Stimulated activated naive B cell treated with anti-CD40 and anti-IgM and Interleukin-4, amounts not matched to agents 10 μg/mL and 1 μg/mL and 100 μg/mL, for 72 hours (primary cell): ENCODE measurements around the gene SLC36A3.
A peak's percentile ranks its signal among the peaks of the same experiment; 100 is the strongest.

Experiments
- ATAC-seq, 2 donors: fragments of 150-1000 bp; cut with Tn5 transposase; replicated peaks; 2 replicates each; pipeline ENCODE4 v1.10.0; 2021; ENCODE audit warnings: moderate library complexity in 1 of 2
- DNase-seq: peaks from one replicate; pipeline ENCODE4 v3.0.0; 2021
- H3K27ac Mint-ChIP-seq: one replicate; pipeline ENCODE4 v1.8.0; 2022; ENCODE audit warnings: mild to moderate bottlenecking, mixed read lengths
- H3K27me3 Mint-ChIP-seq, 2 donors: one replicate each; pipeline ENCODE4 v1.8.0; 2022; ENCODE audit warnings: mixed read lengths in 2 of 2
- H3K36me3 Mint-ChIP-seq, 2 donors: one replicate each; pipeline ENCODE4 v1.8.0; 2022; ENCODE audit warnings: mixed read lengths in 2 of 2, mild to moderate bottlenecking in 1 of 2
- H3K4me1 Mint-ChIP-seq, 2 donors: one replicate each; pipeline ENCODE4 v1.8.0; 2022; ENCODE audit warnings: mixed read lengths in 2 of 2, mild to moderate bottlenecking in 1 of 2
- H3K4me3 Mint-ChIP-seq, 2 donors: one replicate each; pipeline ENCODE4 v1.8.0; 2022; ENCODE audit warnings: mild to moderate bottlenecking in 2 of 2, mixed read lengths in 2 of 2, moderate library complexity in 1 of 2
- H3K9me3 Mint-ChIP-seq, 2 donors: one replicate each; pipeline ENCODE4 v1.8.0; 2022; ENCODE audit warnings: mixed read lengths in 2 of 2, mild to moderate bottlenecking in 1 of 2

SLC36A3 gene

DNA sequence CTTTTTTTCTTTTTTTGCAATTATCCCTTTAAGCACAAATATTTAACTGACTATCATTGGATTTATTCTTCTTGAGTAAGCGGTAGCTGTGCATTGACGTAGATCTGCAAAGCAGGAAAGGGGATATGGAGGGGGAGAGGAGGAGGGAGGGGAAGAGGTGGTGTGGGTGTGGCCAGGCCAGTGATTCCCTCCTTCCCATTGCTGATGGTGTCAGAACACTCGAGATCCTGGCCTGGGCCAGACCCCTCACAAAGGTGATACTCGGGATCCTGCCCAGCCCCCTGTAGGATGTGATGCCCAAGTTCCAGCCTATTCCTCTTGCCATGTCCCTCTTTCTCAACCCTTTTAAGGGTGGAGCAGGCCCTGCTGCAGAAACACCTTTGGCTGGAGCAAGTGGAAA is 9.9 kb downstream of the SLC36A3 start:
- Mint-ChIP-seq H3K9me3 (no peaks in the 10 kb centered on the region), H3K27ac (no peak overlapping the region), H3K4me1 (peaks cover 7 to 23% of the 10 kb centered on the region in 2 donors), H3K27me3 (no peaks in the 10 kb centered on the region), H3K4me3 (no peak overlapping the region), H3K36me3 (no peaks in the 10 kb centered on the region)
- DNase-seq (no peak), ATAC-seq (no peak)

DNA sequence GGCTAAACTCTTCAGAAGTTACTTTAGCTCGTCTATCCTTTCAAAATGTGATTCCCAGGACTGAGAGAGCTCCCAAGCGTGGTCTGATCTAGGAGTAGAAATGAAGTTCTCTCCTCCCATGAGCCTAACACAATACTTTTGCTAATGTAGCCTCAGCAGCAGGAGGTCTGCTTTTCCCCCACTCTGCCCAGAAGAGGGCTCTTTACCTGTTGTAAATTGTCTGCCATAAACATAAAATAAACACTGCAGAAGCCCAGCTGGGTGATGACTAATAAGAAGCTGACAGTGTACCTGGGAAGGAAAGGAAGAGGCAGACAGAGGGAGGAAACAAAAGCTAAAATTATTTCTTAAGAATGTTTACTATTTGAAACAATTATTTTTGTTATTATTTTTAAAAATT is 15.4 kb downstream of the SLC36A3 start:
- no peaks in the 10 kb centered on the region for H3K9me3 Mint-ChIP-seq
- H3K27ac Mint-ChIP-seq, result no peak overlapping the region
- H3K27me3 Mint-ChIP-seq, result no peaks in the 10 kb centered on the region
- ATAC-seq (peak; percentile 31 to 38), DNase-seq (no peak)
- peaks cover 0 to 3% of the 10 kb centered on the region in 2 donors for H3K36me3 Mint-ChIP-seq
- no peak overlapping the region for H3K4me3 Mint-ChIP-seq
- peaks cover 2 to 10% of the 10 kb centered on the region in 2 donors for H3K4me1 Mint-ChIP-seq

DNA sequence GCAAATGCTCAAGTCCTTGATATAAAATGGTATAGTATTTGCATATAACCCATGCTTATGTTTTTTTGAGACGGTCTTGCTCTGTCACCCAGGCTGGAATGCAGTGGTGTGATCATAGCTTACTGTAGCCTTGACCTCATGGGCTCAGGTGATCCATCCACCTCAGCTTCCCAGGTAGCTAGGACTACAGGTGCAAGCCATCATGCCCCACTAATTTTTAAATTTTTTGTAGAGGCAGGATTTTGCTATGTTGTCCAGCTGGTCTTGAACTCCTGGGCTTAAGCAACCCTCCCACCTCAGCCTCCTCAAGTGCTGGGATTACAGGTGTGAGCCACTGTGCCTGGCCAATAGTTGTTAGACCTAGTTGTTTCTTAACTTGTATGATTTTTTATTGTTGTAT is 17.3 kb downstream of the SLC36A3 start:
- Mint-ChIP-seq H3K27ac (no peak overlapping the region), H3K4me1 (peaks cover 2 to 10% of the 10 kb centered on the region in 2 donors), H3K36me3 (peaks cover 1 to 3% of the 10 kb centered on the region in 2 donors), H3K9me3 (no peaks in the 10 kb centered on the region), H3K27me3 (no peaks in the 10 kb centered on the region), H3K4me3 (no peak overlapping the region)
- DNase-seq, result no peak
- ATAC-seq, result no peak

DNA sequence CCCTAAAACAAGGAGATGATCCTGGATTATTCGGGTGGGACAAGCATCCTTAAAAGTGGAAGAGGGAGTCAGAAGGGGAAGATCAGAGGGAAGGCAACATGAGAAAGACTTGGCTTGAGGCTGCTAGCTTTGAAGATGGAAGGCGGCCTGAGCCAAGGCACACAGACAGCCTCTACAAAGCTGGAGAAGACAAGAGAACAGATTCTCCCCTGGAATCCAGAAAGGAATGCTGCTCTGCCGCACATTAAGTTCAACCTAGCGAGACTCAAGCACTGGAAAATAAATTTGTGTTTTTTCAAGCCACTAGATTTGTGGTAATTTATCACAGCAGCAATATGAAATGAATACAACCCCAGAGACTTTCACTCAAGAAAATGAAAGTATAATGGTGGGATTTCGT is 17.9 kb downstream of the SLC36A3 start:
- no peak overlapping the region for H3K4me3 Mint-ChIP-seq
- no peak for ATAC-seq
- no peak overlapping the region for H3K27ac Mint-ChIP-seq
- H3K27me3 Mint-ChIP-seq, result no peaks in the 10 kb centered on the region
- peaks cover 2 to 10% of the 10 kb centered on the region in 2 donors for H3K4me1 Mint-ChIP-seq
- H3K36me3 Mint-ChIP-seq, result peaks cover 1 to 3% of the 10 kb centered on the region in 2 donors
- H3K9me3 Mint-ChIP-seq, result no peaks in the 10 kb centered on the region
- no peak for DNase-seq

DNA sequence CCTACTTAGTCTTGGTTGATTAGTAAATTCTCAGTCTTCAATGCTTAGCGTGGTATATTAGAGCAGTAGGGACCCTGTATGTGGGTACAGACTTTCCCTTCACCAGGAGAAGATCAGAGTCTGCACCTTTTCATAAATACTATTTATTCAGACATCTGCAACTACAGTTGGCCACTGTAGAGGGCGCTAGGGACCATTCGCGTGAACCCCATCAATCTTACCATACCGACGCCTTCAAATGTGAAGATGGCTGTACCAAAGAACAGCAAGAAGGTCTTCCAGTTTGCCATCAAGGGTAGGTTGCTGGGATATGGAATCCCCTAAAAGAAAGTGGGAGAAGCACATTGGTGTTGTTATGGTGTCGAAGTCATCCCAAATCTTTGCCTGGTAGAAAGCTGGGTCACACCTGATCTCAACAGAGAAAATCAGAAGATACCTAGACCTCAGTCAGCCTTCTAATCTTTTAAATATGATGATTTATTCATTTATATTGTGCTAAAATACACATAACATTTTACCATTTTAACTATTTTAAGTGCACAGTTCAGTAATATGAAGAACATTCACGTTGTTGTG is 19.1 kb downstream of the SLC36A3 start:
- peaks cover 3 to 8% of the 10 kb centered on the region in 2 donors for H3K36me3 Mint-ChIP-seq
- no peaks in the 10 kb centered on the region for H3K27me3 Mint-ChIP-seq
- H3K4me1 Mint-ChIP-seq, result peaks cover 2 to 10% of the 10 kb centered on the region in 2 donors
- no peak overlapping the region for H3K4me3 Mint-ChIP-seq
- no peaks in the 10 kb centered on the region for H3K9me3 Mint-ChIP-seq
- H3K27ac Mint-ChIP-seq, result no peak overlapping the region
- ATAC-seq (no peak), DNase-seq (no peak)

DNA sequence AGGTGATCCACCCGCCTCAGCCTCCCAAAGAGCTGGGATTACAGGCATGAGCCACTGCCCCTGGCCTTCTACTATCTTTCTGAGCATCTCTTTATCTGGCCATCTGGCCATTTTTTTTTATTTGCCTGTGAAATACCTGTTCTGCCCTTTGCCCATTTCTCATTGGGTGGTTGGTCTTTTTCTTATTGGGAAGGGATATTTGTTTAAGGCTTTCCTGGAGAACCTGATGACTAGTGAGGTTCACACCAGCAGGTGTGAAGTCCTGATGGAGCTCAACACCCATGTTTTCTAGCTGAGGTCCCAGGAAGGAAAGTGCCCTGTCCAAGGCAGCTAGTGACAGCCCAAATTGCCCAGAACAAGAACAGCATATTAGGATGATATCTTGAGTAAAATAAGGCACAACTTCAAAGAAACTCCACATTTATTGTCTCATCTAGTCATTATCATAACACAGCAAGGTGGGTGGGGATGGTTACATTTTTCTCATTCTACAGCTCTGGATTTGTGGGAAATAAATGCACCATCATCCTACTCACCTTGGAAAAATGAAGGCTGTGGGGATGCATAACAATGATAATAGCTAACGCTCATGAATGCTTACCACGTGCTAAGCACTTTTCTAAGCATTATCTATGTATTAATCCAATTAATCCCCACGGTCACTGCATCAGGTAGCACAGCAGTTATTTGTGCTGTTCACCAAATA is 20.3 kb downstream of the SLC36A3 start:
- Mint-ChIP-seq H3K27me3 (no peaks in the 10 kb centered on the region), H3K4me1 (peaks cover 5 to 10% of the 10 kb centered on the region in 2 donors), H3K9me3 (no peaks in the 10 kb centered on the region), H3K27ac (no peak overlapping the region), H3K36me3 (peaks cover 3 to 12% of the 10 kb centered on the region in 2 donors), H3K4me3 (no peak overlapping the region)
- DNase-seq (no peak), ATAC-seq (no peak)

DNA sequence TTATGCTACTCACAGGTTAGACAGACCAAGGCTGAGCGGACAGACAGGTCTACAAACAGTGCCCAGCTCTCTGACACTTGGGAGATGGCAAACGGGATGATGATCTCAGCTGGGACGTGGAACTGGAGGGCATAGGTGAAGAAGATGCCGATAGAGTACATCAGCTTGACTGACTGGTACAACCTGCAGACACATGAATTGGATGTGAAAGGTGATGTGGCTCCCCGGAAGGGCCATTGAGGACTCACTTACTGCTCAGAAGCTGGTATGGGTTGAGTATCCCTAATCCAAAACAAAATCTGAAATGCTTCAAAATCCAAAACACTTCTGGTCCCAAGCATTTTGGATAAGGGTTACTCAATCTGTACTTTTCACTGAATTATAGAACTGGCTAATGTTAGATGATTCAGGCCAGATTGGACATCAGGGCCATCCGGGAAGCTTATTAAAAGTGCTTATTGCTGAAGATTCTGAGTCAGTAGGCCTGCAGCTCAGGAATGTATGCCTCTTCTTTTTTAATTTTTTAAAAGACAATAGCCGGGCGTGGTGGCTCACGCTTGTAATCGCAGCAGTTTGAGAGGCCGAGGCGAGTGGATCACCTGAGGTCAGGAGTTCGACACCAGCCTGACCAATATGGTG is 22.4 kb downstream of the SLC36A3 start:
- H3K27ac Mint-ChIP-seq, result no peak overlapping the region
- H3K36me3 Mint-ChIP-seq, result peaks cover 3 to 14% of the 10 kb centered on the region in 2 donors
- no peak overlapping the region for H3K4me3 Mint-ChIP-seq
- no peaks in the 10 kb centered on the region for H3K27me3 Mint-ChIP-seq
- H3K9me3 Mint-ChIP-seq, result no peaks in the 10 kb centered on the region
- peaks cover 5 to 10% of the 10 kb centered on the region in 2 donors for H3K4me1 Mint-ChIP-seq
- DNase-seq (no peak), ATAC-seq (no peak)

DNA sequence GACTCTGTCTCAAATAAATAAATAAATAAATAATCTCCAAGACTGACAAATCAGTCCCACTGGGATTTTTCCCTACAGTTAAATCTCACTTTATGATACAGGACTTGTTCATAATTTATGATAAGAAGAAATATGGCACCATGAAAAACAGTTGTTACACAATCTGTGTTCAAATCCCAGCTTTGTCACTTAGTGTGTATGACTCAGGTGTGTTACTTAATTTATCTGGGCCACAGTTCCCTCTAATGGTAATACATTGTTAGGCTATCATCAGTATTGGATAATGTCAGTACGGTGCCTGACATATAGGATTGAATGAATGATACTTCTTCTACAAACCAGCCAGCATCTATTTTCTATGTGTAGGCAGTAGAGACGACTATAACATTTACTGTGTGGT is 23.1 kb downstream of the SLC36A3 start:
- Mint-ChIP-seq H3K4me1 (peaks cover 5 to 10% of the 10 kb centered on the region in 2 donors), H3K27ac (no peak overlapping the region), H3K9me3 (no peaks in the 10 kb centered on the region), H3K36me3 (peaks cover 3 to 16% of the 10 kb centered on the region in 2 donors), H3K27me3 (no peaks in the 10 kb centered on the region), H3K4me3 (no peak overlapping the region)
- DNase-seq (no peak), ATAC-seq (no peak)

DNA sequence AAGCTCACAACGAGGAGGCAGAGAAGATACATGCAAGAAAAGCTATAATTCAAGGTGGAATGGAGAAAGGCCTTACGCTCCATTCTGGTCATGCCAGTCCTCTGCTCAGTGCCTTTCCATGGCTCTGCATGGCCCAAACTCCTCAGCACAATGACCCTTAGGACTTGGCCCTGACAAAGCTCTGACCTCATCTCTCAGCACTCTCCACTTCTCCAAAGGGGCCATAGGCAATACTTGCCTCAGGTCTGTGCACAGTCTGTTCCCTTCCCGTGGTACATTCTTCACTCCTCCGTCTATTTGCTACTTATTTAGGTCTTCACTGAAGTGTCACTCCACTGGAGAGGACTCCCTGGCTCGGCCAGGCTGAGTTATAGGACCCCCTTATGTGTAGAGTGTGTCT is 24.7 kb downstream of the SLC36A3 start:
- DNase-seq (no peak), ATAC-seq (no peak)
- H3K36me3 Mint-ChIP-seq, result peaks cover 3 to 13% of the 10 kb centered on the region in 2 donors
- H3K27me3 Mint-ChIP-seq, result no peaks in the 10 kb centered on the region
- no peaks in the 10 kb centered on the region for H3K9me3 Mint-ChIP-seq
- H3K4me3 Mint-ChIP-seq, result no peak overlapping the region
- H3K27ac Mint-ChIP-seq, result no peak overlapping the region
- peaks cover 2% of the 10 kb centered on the region in 2 donors for H3K4me1 Mint-ChIP-seq

DNA sequence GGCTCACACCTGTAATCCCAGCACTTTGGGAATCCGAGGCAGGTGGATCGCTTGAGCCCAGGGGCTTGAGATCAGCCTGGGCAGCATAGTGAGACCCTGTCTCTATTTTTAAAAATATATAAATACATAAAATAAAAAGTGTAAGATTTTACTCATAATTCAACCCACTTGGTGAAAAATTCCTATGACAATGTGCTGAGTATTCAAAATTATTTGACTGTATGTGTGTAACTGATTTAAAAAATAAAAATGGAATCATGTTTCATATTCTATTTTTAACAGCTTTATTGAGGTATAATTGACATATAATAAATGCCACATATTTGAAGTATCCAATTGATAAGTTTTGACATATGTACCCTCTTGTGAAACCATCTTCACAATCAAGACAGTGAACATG is 27.8 kb downstream of the SLC36A3 start:
- no peak for DNase-seq
- Mint-ChIP-seq H3K27ac (no peak overlapping the region), H3K4me3 (no peak overlapping the region), H3K9me3 (no peaks in the 10 kb centered on the region), H3K4me1 (peaks cover 0 to 2% of the 10 kb centered on the region in 2 donors), H3K36me3 (peaks cover 3 to 13% of the 10 kb centered on the region in 2 donors), H3K27me3 (no peaks in the 10 kb centered on the region)
- no peak for ATAC-seq

DNA sequence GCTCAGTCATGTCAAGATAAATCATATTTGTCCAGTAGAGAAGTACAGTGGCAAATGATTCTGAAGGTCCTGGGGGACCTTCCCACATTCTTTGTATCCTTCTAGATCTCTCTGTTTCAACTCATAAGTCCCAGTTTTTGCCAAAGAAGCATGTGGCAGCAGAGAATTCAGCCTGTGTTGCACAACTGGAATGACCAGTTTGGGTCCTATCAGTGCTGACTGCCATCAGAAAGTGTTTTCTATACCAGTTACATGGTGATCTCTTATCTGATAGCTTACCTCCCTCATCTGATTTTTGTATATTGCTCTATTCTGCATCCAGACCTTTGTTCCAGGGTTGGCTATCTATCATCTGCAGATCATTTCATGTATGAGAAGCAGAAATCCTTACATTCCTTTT is 28.9 kb downstream of the SLC36A3 start:
- no peak overlapping the region for H3K27ac Mint-ChIP-seq
- DNase-seq (no peak), ATAC-seq (no peak)
- no peaks in the 10 kb centered on the region for H3K9me3 Mint-ChIP-seq
- H3K4me1 Mint-ChIP-seq, result peaks cover 0 to 2% of the 10 kb centered on the region in 2 donors
- peaks cover 2 to 9% of the 10 kb centered on the region in 2 donors for H3K36me3 Mint-ChIP-seq
- no peak overlapping the region for H3K4me3 Mint-ChIP-seq
- H3K27me3 Mint-ChIP-seq, result no peaks in the 10 kb centered on the region

DNA sequence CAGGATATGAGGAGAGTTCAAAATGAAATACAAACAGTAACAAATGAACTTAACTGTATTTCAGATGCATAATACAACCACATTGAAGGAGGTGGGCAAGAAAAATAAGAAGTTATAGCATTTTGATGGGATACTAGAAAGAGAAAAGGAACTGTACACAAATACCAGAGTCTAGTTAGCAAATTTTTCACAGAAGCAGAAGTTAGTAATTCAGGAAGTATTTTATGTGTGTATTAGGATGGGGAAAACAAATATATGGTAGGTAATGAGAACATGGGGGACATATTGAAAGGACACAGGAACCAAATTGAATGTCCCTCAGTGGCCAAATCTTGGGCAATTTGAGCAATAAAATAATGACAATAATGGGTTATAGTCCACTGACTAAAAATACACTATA is 32.2 kb downstream of the SLC36A3 start:
- no peak for DNase-seq
- Mint-ChIP-seq H3K36me3 (peaks cover 27 to 30% of the 10 kb centered on the region in 2 donors), H3K27ac (no peak overlapping the region), H3K4me1 (peaks cover 6 to 9% of the 10 kb centered on the region in 2 donors), H3K9me3 (no peaks in the 10 kb centered on the region), H3K27me3 (no peaks in the 10 kb centered on the region), H3K4me3 (no peak overlapping the region)
- no peak for ATAC-seq

DNA sequence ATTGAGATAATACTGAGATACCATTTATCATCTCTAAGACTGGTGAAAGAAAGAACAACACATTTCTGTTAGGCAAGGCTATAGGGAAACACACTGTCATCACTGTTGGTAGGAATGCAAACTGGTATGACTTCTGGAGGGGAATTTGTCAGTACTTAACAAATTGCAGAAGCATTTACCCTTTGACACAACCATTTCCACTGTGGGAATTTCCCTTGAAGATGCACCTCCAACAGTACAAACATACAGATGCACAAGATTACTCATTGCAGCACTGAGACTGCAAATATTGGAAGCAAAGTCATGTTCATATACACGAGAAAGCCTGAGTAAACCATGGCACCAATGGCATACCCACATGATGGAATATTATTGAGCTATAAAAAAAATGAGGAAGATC is 33.0 kb downstream of the SLC36A3 start:
- ATAC-seq (peak; percentile 98), DNase-seq (peak; percentile 53)
- Mint-ChIP-seq H3K27ac (no peak overlapping the region), H3K4me1 (peaks cover 6 to 9% of the 10 kb centered on the region in 2 donors), H3K9me3 (no peaks in the 10 kb centered on the region), H3K4me3 (no peak overlapping the region), H3K36me3 (peaks cover 30 to 33% of the 10 kb centered on the region in 2 donors), H3K27me3 (no peaks in the 10 kb centered on the region)

DNA sequence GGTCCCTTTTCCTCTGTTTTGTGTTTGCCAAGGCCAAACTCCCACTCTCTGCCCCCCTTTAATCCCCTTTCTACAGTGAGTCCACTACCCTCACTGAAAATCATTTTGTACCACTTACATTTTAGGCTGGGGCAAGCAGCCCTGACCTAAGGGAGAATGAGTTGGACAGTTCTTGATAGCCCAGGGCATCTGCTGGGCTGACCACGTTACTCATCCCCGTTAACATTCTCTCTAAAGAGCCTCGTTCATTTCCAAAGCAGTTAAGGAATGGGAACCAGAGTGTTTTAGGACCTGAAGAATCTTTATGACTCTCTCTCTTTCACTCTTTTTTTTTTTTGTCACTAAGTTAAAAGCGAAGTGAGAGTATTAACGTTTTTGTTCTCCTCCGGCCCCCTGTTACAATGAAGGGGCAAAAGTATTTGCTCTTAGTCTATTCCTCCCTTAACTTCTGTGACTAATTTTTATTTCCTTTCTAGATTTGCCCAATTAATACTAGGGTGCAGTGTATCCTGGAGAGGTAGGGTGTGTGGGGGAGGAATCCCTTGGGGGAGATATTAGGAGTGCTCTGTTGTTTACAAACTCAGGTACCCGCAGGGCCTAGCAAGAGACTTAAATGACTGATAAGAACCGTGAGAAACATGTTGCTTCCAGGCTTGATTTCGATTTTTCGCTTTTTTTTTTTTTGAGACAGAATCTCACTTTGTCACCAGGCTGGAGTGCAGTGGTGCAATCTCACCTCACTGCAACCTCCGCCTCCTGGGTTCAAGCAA is 35.9 kb downstream of the SLC36A3 start:
- DNase-seq (no peak), ATAC-seq (no peak)
- Mint-ChIP-seq H3K36me3 (peaks cover 54 to 57% of the 10 kb centered on the region in 2 donors), H3K9me3 (no peaks in the 10 kb centered on the region), H3K4me1 (peaks cover 22 to 30% of the 10 kb centered on the region in 2 donors), H3K27me3 (no peaks in the 10 kb centered on the region), H3K4me3 (no peak overlapping the region), H3K27ac (peak overlapping the region; percentile 14)
